ENCODE measurements around the gene BRSK1.

The BRSK1 gene

GRCh38 chr19:55255618-55256423 is 28.0 kb upstream of the BRSK1 start:
- H3K4me1 ChIP-seq (ENCODE audit: insufficient read depth, insufficient read length) = peaks cover 4% of the 10 kb centered on the region
- H3K9me3 ChIP-seq (ENCODE audit: insufficient read depth, low read length) = no peaks in the 10 kb centered on the region
- H3K27me3 ChIP-seq (ENCODE audit: insufficient read depth, insufficient read length) = no peaks in the 10 kb centered on the region
- H3K4me3 ChIP-seq (ENCODE audit: insufficient read length, low read depth) = no peak overlapping the region
- no peak overlapping the region for H3K9ac ChIP-seq (ENCODE audit: insufficient read length, low read depth)
- DNase-seq (ENCODE audit: low read depth, low spot score) = no peak
- TF ChIP-seq YY1 (IDR thresholded peaks at IDR 0.05; ENCODE audit: insufficient read depth, insufficient read length) (no peak), SUZ12 (IDR thresholded peaks at IDR 0.05; ENCODE audit: extremely low read depth, insufficient read depth, insufficient read length) (no peak), ZNF274 (IDR thresholded peaks at IDR 0.05; ENCODE audit: low read depth, low read length) (no peak)
- H3K36me3 ChIP-seq (ENCODE audit: insufficient read depth, insufficient read length, low read length) = peaks cover 48% of the 10 kb centered on the region

GRCh38 chr19:55256562-55257460 is 27.0 kb upstream of the BRSK1 start:
- TF ChIP-seq ZNF274 (IDR thresholded peaks at IDR 0.05; ENCODE audit: low read depth, low read length) (no peak), SUZ12 (IDR thresholded peaks at IDR 0.05; ENCODE audit: extremely low read depth, insufficient read depth, insufficient read length) (no peak), YY1 (IDR thresholded peaks at IDR 0.05; ENCODE audit: insufficient read depth, insufficient read length) (no peak)
- Histone ChIP-seq H3K36me3 (ENCODE audit: insufficient read depth, insufficient read length, low read length) (peaks cover 41% of the 10 kb centered on the region), H3K9me3 (ENCODE audit: insufficient read depth, low read length) (no peaks in the 10 kb centered on the region), H3K27me3 (ENCODE audit: insufficient read depth, insufficient read length) (no peaks in the 10 kb centered on the region), H3K4me3 (ENCODE audit: insufficient read length, low read depth) (peak overlapping the region; percentile 91), H3K4me1 (ENCODE audit: insufficient read depth, insufficient read length) (peaks cover 4% of the 10 kb centered on the region), H3K9ac (ENCODE audit: insufficient read length, low read depth) (peak overlapping the region; percentile 17)
- no peak for DNase-seq (ENCODE audit: low read depth, low spot score)

- DNase-seq (ENCODE audit: low read depth, low spot score) = no peak
- peaks cover 4% of the 10 kb centered on the region for H3K4me1 ChIP-seq (ENCODE audit: insufficient read depth, insufficient read length)
- peak overlapping the region; percentile 97 for H3K9ac ChIP-seq (ENCODE audit: insufficient read length, low read depth)
Measured at GRCh38 chr19:55257461-55258420, 26.1 kb upstream of the BRSK1 start.

GRCh38 chr19:55258476-55258827 is 25.3 kb upstream of the BRSK1 start:
- no peak for DNase-seq (ENCODE audit: low read depth, low spot score)
- TF ChIP-seq ZNF274 (IDR thresholded peaks at IDR 0.05; ENCODE audit: low read depth, low read length) = no peak
- no peak for TF ChIP-seq SUZ12 (IDR thresholded peaks at IDR 0.05; ENCODE audit: extremely low read depth, insufficient read depth, insufficient read length)
- no peak for TF ChIP-seq YY1 (IDR thresholded peaks at IDR 0.05; ENCODE audit: insufficient read depth, insufficient read length)
- Histone ChIP-seq H3K36me3 (ENCODE audit: insufficient read depth, insufficient read length, low read length) (peaks cover 40% of the 10 kb centered on the region), H3K9ac (ENCODE audit: insufficient read length, low read depth) (peak overlapping the region; percentile 97), H3K27me3 (ENCODE audit: insufficient read depth, insufficient read length) (no peaks in the 10 kb centered on the region), H3K4me3 (ENCODE audit: insufficient read length, low read depth) (peak overlapping the region; percentile 91), H3K9me3 (ENCODE audit: insufficient read depth, low read length) (no peaks in the 10 kb centered on the region), H3K4me1 (ENCODE audit: insufficient read depth, insufficient read length) (peaks cover 2% of the 10 kb centered on the region)

More at GRCh38 chr19:55257461-55258420, 26.1 kb upstream of the BRSK1 start:
- H3K36me3 ChIP-seq (ENCODE audit: insufficient read depth, insufficient read length, low read length) = peaks cover 46% of the 10 kb centered on the region
- H3K27me3 ChIP-seq (ENCODE audit: insufficient read depth, insufficient read length) = no peaks in the 10 kb centered on the region
- H3K4me3 ChIP-seq (ENCODE audit: insufficient read length, low read depth) = peak overlapping the region; percentile 91
- no peaks in the 10 kb centered on the region for H3K9me3 ChIP-seq (ENCODE audit: insufficient read depth, low read length)
- no peak for TF ChIP-seq SUZ12 (IDR thresholded peaks at IDR 0.05; ENCODE audit: extremely low read depth, insufficient read depth, insufficient read length)
- TF ChIP-seq ZNF274 (IDR thresholded peaks at IDR 0.05; ENCODE audit: low read depth, low read length) = no peak

GRCh38 chr19:55258828-55259539 is 24.8 kb upstream of the BRSK1 start, which contains the start of gene PPP6R1:
TSS of gene PPP6R1 (minus strand) at chr19:55259017. CDS start at chr19:55247103, 11,914 bp downstream.
- Histone ChIP-seq H3K9ac (ENCODE audit: insufficient read length, low read depth) (peak within 1 kb of the TSS; percentile 97), H3K4me3 (ENCODE audit: insufficient read length, low read depth) (peak within 1 kb of the TSS; percentile 91), H3K9me3 (ENCODE audit: insufficient read depth, low read length) (no peaks in the 10 kb centered on the region), H3K27me3 (ENCODE audit: insufficient read depth, insufficient read length) (no peaks in the 10 kb centered on the region), H3K36me3 (ENCODE audit: insufficient read depth, insufficient read length, low read length) (peaks cover 34% of the 10 kb centered on the region), H3K4me1 (ENCODE audit: insufficient read depth, insufficient read length) (peaks cover 2% of the 10 kb centered on the region)
- DNase-seq (ENCODE audit: low read depth, low spot score) = peak; percentile 87
- TF ChIP-seq ZNF274 (IDR thresholded peaks at IDR 0.05; ENCODE audit: low read depth, low read length) = no peak

GRCh38 chr19:55259540-55260210 is 24.1 kb upstream of the BRSK1 start:
- H3K27me3 ChIP-seq (ENCODE audit: insufficient read depth, insufficient read length) = no peaks in the 10 kb centered on the region
- no peak for DNase-seq (ENCODE audit: low read depth, low spot score)

More at GRCh38 chr19:55259540-55260210, 24.1 kb upstream of the BRSK1 start:
- no peak for TF ChIP-seq ZNF274 (IDR thresholded peaks at IDR 0.05; ENCODE audit: low read depth, low read length)
- no peak for TF ChIP-seq YY1 (IDR thresholded peaks at IDR 0.05; ENCODE audit: insufficient read depth, insufficient read length)
- no peak for TF ChIP-seq SUZ12 (IDR thresholded peaks at IDR 0.05; ENCODE audit: extremely low read depth, insufficient read depth, insufficient read length)
- Histone ChIP-seq H3K9ac (ENCODE audit: insufficient read length, low read depth) (peak overlapping the region; percentile 82), H3K4me1 (ENCODE audit: insufficient read depth, insufficient read length) (peaks cover 2% of the 10 kb centered on the region), H3K4me3 (ENCODE audit: insufficient read length, low read depth) (peak overlapping the region; percentile 67), H3K9me3 (ENCODE audit: insufficient read depth, low read length) (no peaks in the 10 kb centered on the region), H3K36me3 (ENCODE audit: insufficient read depth, insufficient read length, low read length) (peaks cover 31% of the 10 kb centered on the region)
